Measurements from ENCODE around the gene UBE2F.
A peak's percentile ranks its signal among the peaks of the same experiment; 100 is the strongest.
"Not testable (repeated sequence)": the region's sequence is repeated elsewhere in the genome, so short reads cannot be mapped to it uniquely, and the experiment has no call there.

UBE2F gene

DNA sequence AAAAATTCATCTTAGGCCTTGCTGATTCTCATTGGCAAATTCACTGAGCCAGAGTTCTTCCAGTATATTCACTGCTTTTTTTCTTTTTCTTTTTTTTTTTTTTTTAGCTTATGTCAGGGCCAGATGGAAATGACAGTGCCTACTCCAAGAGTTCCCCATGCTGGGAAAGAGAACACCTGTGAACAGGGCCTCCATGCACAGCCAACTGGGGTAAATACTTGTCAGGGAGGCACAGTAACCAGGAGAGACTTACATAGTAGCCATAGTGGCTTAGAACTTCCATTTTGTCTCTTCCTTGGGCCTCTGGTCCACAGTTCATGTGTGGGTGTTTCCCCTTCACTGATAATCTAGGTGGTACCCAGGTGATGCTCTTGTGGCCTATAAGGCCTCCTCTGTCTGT is 78.8 kb downstream of the UBE2F start:
- no peak for DNase-seq (ENCODE audit: low read depth in 2 of 2)

DNA sequence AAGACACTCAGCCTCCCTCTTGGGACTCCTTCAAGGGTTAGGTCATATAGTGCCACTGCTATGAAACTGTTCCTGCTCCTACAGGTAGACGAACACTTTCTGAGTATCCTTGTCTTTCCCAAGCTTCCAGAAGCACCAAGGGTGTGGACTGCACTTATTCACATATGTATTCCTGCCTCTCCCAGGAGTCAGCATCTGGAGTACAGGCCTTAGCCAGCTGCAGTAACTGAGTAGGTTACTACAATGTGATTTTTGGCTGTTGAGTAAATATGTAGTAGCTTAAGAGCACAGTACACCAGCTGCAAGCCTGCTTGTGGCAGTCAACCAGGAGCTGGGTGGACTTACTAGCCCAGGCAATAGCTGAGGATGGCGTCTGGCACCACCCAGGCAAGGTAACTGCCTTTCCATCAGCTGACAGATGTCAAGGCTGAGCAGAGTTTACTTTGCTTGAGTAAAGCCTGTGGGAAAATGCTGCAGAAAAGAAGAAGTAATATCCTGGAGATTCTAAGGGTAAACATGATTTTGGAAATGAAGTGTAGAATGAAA is 80.0 kb downstream of the UBE2F start:
- DNase-seq (ENCODE audit: low read depth in 2 of 2), result no peak

DNA sequence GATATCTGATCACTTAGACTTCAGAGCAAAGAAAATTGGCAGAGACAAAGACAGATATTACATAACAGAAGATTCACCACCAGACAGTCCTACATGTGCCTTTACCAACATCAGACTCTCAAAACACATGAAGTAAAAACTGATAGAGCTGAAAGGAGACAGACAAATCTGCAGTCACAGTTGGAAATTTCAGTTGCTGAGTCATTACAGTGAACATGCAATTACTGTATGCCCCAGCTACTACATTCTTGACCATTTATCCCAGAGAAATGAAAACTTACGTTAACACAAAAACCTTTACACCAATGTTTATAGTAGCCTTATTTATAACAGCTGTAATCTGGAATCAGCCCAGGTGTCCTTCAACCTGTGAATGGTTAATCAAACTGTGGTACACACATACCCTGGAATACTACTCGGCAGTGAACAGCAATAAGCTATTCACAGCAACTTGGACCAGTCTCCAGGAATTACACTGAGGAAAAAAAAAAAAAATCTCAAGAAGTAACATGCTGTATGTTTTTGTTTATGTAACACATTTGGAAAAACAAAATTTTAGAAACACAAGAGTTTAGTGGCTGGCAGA is 86.5 kb downstream of the UBE2F start:
- DNase-seq (ENCODE audit: low read depth in 2 of 2), result no peak

DNA sequence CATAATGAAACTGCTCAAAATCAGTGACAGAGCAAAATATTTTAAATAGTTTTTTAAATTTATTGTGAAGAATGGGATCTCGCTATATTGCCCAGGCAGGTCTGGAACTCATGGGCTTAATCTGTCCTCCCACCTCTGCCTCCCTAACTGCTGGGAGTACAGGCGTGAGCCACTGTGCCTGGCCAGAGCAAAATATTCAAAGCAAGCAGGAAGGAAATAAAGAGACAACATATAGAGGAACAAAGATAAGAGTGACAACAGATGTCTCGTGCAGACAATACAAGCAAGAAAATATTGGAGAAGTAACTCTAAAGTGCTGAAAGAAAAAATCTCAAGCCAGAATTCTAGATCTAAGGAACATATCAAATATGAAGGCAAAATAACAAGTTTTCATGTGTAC is 89.0 kb downstream of the UBE2F start:
- DNase-seq (ENCODE audit: low read depth in 2 of 2), result no peak

DNA sequence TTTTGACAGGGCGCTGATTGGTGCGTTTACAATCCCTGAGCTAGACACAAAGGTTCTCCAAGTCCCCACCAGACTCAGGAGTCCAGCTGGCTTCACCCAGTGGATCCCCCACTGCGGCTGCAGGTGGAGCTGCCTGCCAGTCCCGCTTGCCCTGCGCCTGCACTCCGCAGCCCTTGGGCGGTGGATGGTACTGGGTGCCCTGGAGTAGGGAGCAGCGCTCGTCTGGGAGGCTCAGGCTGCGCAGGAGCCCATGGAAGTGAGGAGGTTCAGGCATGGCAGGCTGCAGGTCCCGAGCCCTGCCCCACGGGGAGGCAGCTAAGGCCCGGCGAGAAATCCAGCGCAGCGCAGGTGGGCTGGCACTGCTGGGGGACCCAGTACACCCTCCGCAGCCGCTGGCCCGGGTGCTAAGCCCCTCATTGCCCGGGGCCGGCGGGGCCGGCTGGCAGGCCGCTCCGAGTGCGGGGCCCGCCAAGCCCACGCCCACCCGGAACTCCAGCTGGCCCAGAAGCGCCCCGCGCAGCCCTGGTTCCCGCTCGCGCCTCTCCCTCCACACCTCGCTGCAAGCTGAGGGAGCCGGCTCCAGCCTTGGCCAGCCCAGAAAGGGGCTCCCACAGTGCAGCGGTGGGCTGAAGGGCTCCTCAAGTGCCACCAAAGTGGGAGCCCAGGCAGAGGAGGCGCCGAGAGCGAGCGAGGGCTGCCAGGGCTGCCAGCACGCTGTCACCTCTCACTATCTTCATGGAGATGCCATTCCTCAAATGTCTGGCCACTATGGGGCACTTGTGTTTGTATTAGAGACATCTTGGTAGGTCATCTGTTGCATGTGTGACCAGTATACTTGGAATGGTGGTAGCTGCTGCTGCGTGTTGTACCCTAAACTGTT is 91.1 kb downstream of the UBE2F start:
- DNase-seq (ENCODE audit: low read depth in 2 of 2), result not testable (repeated sequence)

DNA sequence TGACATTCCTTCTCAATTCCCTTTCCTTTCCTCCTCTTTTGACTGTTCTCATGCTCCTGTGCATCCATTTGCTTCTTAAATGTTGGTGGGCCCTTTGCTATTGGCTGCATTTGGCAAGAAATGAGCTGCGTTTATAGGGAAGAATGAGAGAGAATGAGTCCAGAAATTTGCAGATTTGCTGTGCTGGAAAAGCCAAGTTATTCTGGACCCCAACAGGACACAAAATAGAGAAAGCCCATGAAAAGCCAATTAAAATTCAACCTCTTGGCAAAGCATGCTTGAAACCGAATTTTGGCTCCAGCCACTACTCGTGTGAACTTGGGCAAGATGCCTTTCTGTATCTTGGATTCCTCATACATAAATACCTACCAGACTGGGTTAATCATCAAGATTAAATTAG is 92.7 kb downstream of the UBE2F start:
- no peak for DNase-seq (ENCODE audit: low read depth in 2 of 2)

DNA sequence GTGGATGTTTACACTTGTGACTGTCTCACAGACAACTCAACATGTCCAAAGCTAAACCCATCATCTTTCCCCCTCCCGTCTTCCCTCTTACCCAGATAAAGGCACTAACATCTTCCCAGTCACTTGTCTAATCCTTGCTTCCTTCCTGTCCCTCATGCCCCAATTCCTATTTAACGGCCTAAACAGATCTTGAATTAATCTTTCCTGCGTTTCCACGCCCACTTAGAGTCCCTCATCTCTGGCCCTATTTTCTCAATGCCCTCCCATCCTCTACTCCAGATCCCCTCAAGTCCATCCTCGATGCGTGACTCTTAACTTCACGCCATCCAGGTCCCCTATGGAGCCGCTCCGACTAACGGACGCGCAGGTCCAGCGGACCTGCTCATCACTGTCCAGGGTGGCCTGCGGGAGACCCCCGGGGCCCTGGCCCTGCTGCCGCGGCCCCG is 93.3 kb downstream of the UBE2F start:
- no peak for DNase-seq (ENCODE audit: low read depth in 2 of 2)

DNA sequence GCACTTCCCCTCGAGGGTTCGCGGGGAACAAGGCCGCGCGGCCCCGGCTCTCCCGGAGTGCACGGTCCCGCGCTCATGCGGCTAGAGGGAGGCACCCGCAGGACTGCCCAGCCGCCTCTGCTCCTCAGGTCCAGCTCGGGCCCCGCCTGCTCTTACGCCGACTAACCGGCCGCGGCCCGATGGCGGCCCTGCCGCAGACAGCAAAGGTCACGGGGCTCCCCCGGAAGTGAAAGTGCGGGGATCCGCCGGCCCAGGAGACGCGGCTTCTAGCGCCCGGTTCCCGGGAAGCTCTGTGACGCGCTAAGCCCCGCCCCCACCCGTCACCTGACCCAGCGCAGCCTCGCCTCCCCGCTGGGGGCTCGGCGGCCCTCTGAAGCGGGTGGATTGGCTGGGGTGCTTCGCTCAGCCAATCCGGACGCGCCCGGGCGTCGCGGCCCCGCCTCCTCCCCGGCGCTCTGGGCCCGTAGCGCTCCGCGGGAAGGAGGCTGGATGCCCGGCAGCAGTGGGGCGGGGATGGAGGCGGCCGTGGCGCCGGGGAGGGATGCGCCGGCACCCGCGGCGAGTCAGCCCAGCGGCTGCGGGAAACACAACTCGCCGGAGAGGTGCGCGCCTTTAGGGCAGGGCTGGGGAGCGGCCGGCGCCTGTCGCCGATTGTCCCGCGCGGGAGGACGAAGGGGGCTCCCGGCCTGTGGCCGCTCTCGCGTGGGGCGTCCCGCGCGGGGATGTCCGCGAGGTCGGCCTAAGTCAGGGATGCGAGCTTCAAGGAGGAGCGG is 93.9 kb downstream of the UBE2F start, which contains the start of gene SCLY:
Gene SCLY (plus strand): TSS at position 460 of the 773 bp plus-strand sequence. CDS start 54 bp downstream, at position 514.
- peak; percentile 95 for DNase-seq (ENCODE audit: low read depth in 2 of 2)

DNA sequence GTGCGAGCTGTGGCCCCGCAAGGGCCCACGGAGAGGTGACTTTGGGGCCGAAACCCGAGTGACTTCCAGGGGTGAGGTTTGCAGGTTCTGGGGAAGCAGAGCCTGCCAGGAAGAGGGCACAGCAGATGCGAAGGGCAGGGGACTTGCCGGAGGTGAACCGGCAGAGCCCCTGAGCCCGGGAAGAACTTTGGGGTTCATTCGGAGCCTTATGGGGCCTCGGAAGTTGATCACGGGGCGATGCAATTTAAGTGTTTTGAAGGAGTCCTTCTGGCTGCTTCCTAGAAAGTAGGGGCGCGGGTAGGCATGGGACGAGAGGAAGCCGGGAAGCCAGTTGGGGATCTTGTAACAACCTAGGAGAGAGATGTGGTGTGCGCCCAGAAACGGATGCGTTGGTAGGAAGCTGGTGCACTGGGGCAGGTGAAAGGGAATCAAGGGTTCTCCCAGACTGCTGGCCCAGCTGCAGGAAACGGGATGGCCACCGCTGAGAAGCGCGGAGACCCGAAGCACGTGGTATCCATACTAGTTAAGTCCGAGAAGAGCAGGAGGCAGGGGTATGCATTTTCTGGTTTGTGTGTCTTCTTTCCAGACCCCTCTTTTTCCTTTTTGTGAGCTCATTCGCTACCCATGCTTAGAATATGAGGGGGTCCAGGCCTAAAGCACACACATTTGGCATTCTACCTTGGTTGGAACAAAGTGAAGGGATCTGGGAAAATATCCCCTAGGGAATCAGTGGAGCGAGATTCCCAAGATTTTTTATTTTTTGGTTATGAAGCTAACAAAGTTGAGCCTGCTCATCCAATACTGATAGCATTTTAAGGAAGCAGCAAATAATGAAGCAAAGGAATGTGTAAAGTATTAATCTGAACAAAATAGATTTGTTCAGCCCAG is 94.7 kb downstream of the UBE2F start:
- DNase-seq (ENCODE audit: low read depth in 2 of 2), result peak in 1 of 2 donors; percentile 13

DNA sequence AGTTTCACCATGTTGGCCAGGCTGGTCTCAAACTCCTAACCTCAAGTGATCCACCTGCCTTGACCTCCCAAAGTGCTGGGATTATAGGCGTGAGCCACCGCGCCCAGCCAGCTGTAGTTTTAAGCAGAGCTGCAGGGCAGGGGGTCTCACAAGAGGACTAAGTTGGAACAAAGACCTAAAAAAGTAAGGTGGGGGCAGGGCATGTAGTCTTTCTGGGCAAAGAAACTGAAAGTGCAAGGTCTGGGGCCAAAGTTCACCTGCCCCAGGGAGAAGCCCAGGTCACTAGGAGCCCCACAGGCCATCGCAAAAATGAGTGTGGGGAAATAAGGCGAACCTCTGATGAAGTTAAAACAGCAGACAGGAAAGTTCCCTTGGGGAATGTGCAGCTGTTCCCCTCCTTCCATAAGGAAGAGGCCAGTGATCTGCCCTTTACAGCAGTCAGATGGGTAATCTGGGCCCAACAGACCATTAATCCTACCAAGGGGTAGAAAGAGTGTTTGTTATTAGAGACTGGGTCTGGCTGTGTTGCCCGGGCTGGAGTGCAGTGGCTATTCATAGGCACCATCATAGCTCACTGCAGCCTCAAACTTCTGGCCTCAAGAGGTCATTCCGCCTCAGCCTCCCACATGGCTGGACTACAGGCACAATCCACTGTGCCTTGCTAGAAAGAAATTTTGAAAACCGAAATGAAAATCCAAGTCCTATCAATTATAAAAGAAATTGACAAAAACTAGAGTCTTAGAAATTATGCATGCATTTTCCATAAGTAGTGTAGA is 96.8 kb downstream of the UBE2F start:
- DNase-seq (ENCODE audit: low read depth in 2 of 2), result no peak

DNA sequence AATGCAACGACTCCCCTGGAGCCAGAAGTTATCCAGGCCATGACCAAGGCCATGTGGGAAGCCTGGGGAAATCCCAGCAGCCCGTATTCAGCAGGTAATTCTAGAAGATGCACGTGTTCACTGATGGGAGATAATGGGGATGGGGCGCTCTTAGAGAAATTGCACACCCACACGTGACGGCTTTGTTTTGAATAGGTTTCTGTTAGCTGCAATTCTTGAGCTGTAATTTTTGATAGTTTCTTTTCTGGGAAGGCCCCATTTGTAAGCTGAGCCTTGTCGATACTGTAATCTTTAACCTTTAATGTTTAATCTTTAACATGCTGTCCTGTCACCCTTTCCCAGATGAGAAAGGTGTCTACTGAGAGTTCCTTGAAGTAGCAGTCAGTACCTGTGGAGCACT is 97.6 kb downstream of the UBE2F start:
- no peak for DNase-seq (ENCODE audit: low read depth in 2 of 2)

DNA sequence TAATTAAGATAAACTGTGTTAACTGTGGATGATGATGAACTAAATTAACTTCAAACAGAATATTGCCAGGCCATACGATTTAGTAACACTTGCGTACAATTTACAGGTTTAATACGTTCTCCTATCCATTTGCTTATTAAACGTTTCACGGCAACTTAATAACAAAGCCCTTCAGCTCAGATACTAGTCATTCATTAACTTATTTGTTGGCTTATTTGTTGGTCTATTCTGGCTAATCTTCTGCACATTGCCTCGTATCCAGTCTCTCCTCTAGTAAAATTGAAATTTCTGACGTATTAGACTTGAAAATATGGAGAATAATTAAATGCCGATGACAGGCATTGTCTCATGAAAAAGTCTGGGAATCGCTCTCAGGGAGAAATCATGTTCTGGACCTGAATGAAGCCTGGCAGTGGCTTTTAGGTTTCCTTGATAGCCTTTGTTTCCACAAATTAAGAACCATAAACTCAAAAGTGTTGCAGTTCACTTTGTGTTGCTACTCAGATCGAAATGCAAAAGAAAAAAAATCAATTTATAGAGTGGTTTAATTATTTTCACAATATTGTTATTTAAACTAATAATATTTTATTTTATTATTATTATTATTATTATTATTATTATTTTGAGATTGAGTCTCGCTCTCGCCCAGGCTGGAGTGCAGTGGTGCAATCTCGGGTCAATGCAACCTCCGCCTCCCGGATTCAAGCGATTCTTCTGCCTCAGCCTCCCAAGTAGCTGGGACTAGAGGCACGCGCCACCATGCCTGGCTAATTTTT is 98.4 kb downstream of the UBE2F start:
- no peak for DNase-seq (ENCODE audit: low read depth in 2 of 2)

DNA sequence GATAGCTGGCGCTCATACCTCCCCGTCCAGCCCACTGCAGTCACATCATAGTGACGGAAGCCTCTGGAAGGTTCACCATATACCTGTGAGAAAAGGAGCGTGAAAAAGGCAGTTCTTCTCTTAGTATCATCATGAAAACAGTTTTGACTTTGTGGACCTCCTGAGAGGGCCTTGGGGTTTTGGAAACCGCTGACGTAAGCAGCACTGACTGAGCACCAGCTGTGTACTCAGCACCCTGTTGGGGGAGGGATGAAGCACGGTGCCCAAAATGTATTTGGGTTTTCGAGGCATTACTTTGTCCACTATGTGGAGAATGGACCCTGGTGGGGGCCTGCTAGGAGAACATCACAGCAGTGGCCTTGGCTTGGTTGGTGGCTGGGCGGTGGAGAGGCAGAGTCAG is 99.4 kb downstream of the UBE2F start:
- no peak for DNase-seq (ENCODE audit: low read depth in 2 of 2)

DNA sequence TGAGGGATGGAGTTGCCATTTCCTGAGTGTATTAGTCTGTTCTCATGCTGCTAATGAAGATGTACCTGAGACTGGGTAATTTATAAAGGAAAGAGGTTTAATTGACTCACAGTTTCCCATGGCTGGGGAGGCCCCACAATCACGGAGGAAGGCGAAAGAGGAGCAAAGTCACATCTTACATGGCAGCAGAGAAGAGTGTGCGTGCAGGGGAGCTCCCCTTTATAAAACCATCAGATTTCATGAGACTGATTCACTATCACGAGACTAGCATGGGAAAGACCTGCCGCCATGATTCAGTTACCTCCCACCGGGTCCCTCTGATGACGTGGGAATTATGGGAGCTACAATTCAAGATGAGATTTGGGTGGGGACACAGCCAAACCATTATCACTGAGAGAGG is 99.9 kb downstream of the UBE2F start:
- not testable (repeated sequence) for DNase-seq (ENCODE audit: low read depth in 2 of 2)

DNA sequence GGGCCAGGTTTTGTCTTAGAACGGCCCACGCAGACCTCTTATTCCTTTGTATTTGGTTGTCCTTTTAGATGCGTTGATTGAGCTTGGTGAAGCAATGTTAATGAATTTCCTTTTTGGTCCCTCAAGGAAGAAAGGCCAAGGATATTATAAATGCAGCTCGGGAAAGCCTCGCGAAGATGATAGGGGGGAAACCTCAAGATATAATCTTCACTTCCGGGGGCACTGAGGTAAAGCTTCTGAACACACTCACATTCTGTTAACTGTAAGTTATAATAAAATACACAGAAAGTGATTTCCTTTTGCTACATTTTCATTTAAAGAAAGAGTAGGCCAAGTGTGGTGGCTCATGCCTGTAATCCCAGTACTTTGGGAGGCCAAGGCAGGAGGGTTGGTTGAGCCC is 101.1 kb downstream of the UBE2F start:
- no peak for DNase-seq (ENCODE audit: low read depth in 2 of 2)

DNA sequence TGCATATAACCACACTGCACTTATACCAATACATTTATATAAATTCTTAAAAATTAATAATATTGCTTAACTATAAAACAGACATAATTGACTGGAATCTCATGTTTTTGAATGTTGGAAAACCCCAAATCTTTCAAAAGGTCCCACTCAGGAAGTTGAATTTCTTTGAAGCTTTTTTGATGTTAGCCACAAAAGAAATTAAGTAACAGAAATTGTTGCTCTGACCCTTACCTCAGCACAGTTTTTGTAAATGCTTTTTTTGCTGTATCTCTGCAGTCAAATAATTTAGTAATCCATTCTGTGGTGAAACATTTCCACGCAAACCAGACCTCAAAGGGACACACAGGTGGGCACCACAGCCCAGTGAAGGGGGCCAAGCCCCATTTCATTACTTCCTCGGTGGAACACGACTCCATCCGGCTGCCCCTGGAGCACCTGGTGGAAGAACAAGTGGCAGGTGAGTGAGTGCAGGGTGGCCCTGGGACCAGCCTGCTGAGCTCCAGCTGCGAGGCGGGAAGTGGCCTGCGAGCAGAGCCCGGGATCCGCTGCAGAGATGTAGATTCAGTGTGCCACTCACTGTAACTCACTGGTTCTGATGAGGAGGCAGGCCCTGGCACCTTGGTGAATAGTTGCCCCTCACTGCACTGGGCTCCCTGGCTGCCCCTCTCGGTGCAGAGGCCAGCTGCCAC is 102.4 kb downstream of the UBE2F start:
- DNase-seq (ENCODE audit: low read depth in 2 of 2), result no peak

DNA sequence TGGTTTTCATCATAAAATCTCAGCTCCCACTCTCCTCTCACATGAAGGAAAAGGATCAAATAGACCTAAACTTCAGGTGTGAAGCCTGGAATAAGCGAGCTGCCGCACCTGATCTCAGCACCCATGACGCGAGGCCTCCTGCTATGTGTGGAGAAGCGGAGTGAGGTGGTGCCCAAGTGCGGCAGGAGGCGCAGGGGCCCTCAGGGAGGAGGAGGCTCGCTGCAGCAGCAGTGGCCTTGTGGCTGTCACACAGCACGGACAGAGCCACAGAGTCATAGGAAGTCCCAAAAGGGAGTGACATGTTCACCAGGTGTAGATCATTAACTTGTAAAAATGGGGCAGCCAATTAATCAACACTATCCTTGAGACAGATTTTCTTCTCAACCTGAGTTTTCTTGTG is 103.1 kb downstream of the UBE2F start:
- no peak for DNase-seq (ENCODE audit: low read depth in 2 of 2)

DNA sequence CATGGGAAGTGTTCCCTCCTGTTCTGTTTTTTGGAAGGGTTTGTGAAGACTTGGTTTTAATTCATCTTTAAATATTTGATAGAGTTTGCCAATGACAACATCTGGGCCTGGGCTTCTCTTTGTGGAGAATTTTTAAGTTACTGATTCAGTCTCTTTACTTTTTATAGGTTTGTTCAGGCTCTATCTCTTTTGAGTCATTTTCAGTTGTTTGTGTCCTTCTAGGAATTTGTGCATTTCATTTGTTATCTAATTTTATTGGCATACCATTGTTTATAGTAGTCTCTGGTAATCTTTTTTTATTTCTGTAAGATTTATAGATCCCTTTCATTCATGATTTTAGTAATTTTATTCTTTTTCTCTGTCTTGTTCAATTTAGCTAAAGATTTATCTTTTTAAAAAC is 108.6 kb downstream of the UBE2F start:
- no peak for DNase-seq (ENCODE audit: low read depth in 2 of 2)

DNA sequence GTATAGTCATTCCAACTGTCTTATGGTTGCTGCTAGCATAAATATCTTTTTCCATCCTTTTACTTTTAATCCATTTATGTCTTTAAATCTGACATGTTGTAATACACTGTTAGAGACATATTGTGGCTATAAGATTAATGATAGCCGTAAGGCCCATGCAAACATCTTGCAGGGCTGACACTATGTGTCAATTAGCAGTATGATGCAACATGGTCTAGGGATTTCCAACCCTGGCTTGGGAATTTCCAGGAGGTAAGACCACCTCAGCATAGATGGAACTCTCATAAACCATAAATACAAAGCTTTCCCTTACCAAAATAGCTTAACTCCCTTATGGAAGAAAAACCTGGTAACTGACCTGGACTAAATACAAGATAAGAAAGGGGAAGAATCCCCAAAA is 110.5 kb downstream of the UBE2F start:
- no peak for DNase-seq (ENCODE audit: low read depth in 2 of 2)

All from stimulated activated CD8-positive, alpha-beta memory T cell treated with anti-CD3 and anti-CD28 coated beads, Interleukin-2, amount 100 ng/mL, for 48 hours (primary cell).